ENCODE results near the gene ELMO1. TPM values are rescaled to one million over a fixed set of nuclear protein-coding genes. Genes with fewer than 3 reads are reported as not detected.

The ELMO1 gene
- total RNA-seq, 1 donor from 2014 or later, result 53.8 TPM

DNA sequence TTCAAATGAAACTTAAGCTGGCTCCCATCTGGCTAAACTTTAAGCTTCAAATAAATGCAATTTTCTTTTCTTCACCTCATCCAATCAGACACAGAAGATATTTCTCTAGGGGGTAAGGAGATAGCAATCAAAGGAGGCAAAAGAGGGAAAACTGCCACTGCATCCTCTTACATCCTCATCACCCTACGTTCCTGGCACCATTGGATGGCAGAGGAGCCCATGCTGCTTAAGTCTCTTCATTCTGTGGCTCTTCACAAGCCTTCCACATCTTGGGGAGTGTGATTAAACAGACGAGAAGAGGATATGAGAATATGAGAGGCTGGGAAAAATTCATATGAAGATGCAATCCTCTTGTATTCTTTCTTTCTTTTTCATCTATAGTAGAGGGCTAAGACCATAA is 378.6 kb downstream of the ELMO1 start:
- H3K27ac ChIP-seq, result no peak overlapping the region
- DNase-seq (no peak), ATAC-seq (no peak)
- intact Hi-C loops (cut with DNase I), result no loop called here
- TF ChIP-seq, protein P1, sequence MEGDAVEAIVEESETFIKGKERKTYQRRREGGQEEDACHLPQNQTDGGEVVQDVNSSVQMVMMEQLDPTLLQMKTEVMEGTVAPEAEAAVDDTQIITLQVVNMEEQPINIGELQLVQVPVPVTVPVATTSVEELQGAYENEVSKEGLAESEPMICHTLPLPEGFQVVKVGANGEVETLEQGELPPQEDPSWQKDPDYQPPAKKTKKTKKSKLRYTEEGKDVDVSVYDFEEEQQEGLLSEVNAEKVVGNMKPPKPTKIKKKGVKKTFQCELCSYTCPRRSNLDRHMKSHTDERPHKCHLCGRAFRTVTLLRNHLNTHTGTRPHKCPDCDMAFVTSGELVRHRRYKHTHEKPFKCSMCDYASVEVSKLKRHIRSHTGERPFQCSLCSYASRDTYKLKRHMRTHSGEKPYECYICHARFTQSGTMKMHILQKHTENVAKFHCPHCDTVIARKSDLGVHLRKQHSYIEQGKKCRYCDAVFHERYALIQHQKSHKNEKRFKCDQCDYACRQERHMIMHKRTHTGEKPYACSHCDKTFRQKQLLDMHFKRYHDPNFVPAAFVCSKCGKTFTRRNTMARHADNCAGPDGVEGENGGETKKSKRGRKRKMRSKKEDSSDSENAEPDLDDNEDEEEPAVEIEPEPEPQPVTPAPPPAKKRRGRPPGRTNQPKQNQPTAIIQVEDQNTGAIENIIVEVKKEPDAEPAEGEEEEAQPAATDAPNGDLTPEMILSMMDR (IDR thresholded peaks at IDR 0.05), result no peak
- no peaks in the 10 kb centered on the region for H3K4me1 ChIP-seq
- H3K36me3 ChIP-seq, result no peaks in the 10 kb centered on the region
- H3K4me3 ChIP-seq, result no peak overlapping the region
- H3K9me3 ChIP-seq, result no peaks in the 10 kb centered on the region
- H3K27me3 ChIP-seq, result no peaks in the 10 kb centered on the region

DNA sequence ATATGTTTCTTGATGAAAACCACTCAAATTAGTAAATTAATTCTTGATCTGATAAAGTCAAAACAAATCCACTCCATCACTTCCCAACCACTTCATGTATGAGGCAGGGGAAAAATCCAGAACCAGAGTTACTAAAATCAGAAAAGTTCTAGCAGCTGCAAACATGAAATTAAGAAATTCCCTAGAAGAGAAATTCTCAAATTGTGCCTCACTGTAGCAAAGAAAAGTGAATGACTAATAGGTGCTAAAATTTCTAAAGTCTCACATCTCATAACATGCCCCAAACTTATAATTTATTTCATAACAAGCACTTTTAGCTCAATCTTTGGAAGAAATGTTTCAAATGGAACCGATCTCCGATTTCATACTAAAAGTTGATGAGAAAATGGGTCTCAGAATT is 379.3 kb downstream of the ELMO1 start:
- H3K36me3 ChIP-seq, result no peaks in the 10 kb centered on the region
- H3K4me1 ChIP-seq, result no peaks in the 10 kb centered on the region
- intact Hi-C loops (cut with DNase I), result no loop called here
- no peak overlapping the region for H3K4me3 ChIP-seq
- no peak for DNase-seq
- no peaks in the 10 kb centered on the region for H3K9me3 ChIP-seq
- no peaks in the 10 kb centered on the region for H3K27me3 ChIP-seq
- TF ChIP-seq, protein P1 (IDR thresholded peaks at IDR 0.05), result no peak
- ATAC-seq, result no peak
- H3K27ac ChIP-seq, result no peak overlapping the region

DNA sequence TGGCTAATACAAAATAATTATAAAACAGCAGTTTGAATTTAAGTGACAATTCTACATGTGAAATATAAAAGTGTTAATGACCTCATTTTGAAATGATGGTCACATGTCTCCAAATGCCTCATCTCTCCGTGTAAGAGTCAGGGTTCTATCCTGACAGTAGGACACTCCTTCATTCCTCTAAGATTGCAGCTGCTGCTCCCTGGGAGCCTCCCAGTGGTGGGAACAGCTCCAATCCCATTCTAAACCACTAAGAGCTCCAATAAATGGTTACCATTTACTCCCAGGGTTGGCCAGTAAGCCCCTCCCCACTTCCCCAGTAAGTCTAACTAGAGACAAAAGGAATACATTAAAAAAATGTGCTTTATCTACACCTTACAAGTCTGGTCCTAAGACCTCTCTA is 379.8 kb downstream of the ELMO1 start:
- intact Hi-C loops (cut with DNase I), result no loop called here
- ATAC-seq (no peak), DNase-seq (no peak)
- Histone ChIP-seq H3K9me3 (no peaks in the 10 kb centered on the region), H3K4me3 (no peak overlapping the region), H3K36me3 (no peaks in the 10 kb centered on the region), H3K27me3 (no peaks in the 10 kb centered on the region), H3K27ac (no peak overlapping the region), H3K4me1 (no peaks in the 10 kb centered on the region)
- TF ChIP-seq, protein P1 (IDR thresholded peaks at IDR 0.05), result no peak

DNA sequence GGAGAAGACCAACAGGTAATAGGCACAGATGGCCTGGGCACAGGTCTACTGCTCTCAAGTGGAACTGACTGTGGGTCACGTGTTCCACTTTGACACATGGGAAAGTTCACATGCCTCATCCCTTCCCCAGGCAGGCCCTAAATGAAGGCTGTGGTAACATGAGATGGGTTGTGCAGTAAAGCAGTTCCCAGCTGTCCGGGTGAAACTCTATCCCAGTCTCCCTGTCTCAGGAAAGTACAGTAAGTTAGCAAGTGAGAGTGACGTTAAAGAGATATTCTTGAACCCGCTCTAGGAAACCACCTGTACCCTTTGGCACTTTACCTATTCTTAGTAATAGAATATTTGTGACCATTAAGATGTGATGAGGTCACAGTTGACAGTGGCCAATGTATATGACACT is 380.6 kb downstream of the ELMO1 start:
- Histone ChIP-seq H3K27ac (no peak overlapping the region), H3K4me3 (no peak overlapping the region), H3K36me3 (no peaks in the 10 kb centered on the region), H3K9me3 (no peaks in the 10 kb centered on the region), H3K4me1 (no peaks in the 10 kb centered on the region), H3K27me3 (no peaks in the 10 kb centered on the region)
- no peak for ATAC-seq
- TF ChIP-seq, protein P1 (IDR thresholded peaks at IDR 0.05), result no peak
- no peak for DNase-seq
- intact Hi-C loops (cut with DNase I), result no loop called here

DNA sequence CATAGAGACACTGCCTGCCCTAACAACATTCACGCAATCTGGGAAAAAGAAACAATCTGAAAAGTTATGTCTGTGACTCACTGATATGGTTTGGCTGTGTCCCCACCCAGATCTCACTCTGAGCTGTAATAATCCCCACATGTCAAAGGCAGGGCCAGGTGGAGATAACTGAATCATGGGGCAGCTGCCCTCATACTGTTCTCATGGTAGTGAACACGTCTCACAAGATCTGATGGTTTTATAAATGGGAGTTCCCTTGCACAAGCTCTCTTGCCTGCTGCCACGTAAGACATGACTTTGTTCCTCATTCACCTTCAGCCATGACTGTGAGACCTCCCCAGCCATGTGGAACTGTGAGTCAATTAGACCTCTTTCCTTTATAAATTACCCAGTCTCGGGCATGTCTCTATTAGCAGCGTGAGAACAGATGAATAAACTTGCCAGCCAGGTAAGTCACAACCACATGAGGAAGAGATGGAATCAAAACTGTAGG is 382.8 kb downstream of the ELMO1 start:
- Histone ChIP-seq H3K9me3 (no peaks in the 10 kb centered on the region), H3K4me3 (no peak overlapping the region), H3K36me3 (no peaks in the 10 kb centered on the region), H3K4me1 (no peaks in the 10 kb centered on the region), H3K27me3 (no peaks in the 10 kb centered on the region), H3K27ac (no peak overlapping the region)
- intact Hi-C loops (cut with DNase I), result no loop called here
- TF ChIP-seq, protein P1 (IDR thresholded peaks at IDR 0.05), result no peak
- ATAC-seq (no peak), DNase-seq (no peak)

DNA sequence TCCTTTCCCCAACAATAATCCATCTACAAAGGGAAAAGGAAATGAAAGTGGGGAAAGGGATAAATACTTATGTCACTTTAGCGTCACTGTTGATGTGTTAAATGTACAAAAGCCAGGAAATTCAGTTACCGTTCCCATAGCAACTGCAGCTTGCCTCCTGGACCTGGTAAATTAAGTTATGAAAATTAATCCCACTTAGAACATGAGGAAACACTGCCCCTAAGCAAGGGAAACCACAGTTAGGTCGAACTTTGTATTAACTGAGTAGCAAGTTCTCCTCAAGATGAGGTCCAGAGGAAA is 386.2 kb downstream of the ELMO1 start:
- H3K27ac ChIP-seq, result no peak overlapping the region
- TF ChIP-seq, protein P1 (IDR thresholded peaks at IDR 0.05), result no peak
- H3K36me3 ChIP-seq, result no peaks in the 10 kb centered on the region
- intact Hi-C loops (cut with DNase I), result no loop called here
- H3K9me3 ChIP-seq, result no peaks in the 10 kb centered on the region
- no peaks in the 10 kb centered on the region for H3K4me1 ChIP-seq
- ATAC-seq, result no peak
- no peak for DNase-seq
- H3K27me3 ChIP-seq, result no peaks in the 10 kb centered on the region
- no peak overlapping the region for H3K4me3 ChIP-seq
